HG03460 (cell line): ENCODE data around the gene ATP2B1.
A peak's percentile ranks its signal among the peaks of the same experiment; 100 is the strongest.

Experiments used
- ATAC-seq: cut with Tn5 transposase; IDR thresholded peaks from one replicate; pipeline ENCODE4 v1.9.1; 2021; ENCODE audit not compliant: unreplicated experiment

Gene ATP2B1

GRCh38 chr12:89603678-89604077 is 105.0 kb downstream of the ATP2B1 start:
- ATAC-seq = no peak

DNA sequence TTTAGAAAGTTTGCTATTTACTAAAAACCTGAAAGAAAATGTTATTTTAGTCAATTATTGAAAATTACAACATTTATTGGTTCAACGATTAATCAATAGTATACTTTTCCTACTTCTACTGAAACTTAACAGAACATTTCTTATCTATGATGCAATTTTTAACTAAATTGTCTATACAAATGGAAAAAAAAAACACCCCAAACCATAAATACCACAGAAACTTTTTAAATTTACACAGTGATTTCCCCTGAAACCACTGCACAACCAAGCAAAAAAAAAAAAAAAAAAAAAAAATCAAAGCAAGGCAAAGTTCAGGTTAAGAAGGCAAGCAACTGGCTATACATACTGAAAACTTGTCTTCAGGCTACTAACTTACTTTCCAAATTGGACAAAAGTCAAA is 110.9 kb downstream of the ATP2B1 start:
- peak; percentile 63 for ATAC-seq

- ATAC-seq = no peak
These were observed 111.4 kb downstream of the ATP2B1 start for GRCh38 chr12:89597210-89597609.

GRCh38 chr12:89593873-89594272 is 114.8 kb downstream of the ATP2B1 start:
- no peak for ATAC-seq

GRCh38 chr12:89593233-89593632 is 115.4 kb downstream of the ATP2B1 start:
- ATAC-seq = no peak

DNA sequence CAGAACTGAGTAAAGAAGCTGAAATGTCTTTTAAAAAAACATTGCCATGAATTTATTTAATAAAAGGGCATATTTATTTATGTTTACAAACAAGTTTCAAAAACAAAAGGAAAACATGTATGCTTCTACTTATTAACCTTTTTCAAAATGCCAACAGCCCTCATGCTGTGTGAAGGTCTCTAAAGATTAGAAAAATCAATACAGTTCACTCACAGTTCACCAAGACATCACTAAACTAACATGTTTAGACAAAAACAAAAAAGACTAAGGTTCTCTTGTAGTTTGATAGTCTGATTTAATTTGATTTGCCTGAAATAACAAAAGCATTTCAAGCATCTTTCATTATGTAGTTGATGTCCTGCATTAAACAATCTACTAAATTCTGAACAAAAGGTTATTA is 118.9 kb downstream of the ATP2B1 start:
- no peak for ATAC-seq

- ATAC-seq = no peak
These were observed 130.1 kb downstream of the ATP2B1 start for GRCh38 chr12:89578499-89578898.

GRCh38 chr12:89576572-89577220 is 131.9 kb downstream of the ATP2B1 start:
- ATAC-seq = no peak

- ATAC-seq = no peak
These were observed 133.3 kb downstream of the ATP2B1 start for GRCh38 chr12:89575374-89575773.

GRCh38 chr12:89574736-89575208 is 133.9 kb downstream of the ATP2B1 start:
- ATAC-seq = no peak

- no peak for ATAC-seq
These were observed 135.4 kb downstream of the ATP2B1 start for GRCh38 chr12:89573051-89573810.

- ATAC-seq = no peak
These were observed 137.0 kb downstream of the ATP2B1 start for GRCh38 chr12:89571491-89572195.

DNA sequence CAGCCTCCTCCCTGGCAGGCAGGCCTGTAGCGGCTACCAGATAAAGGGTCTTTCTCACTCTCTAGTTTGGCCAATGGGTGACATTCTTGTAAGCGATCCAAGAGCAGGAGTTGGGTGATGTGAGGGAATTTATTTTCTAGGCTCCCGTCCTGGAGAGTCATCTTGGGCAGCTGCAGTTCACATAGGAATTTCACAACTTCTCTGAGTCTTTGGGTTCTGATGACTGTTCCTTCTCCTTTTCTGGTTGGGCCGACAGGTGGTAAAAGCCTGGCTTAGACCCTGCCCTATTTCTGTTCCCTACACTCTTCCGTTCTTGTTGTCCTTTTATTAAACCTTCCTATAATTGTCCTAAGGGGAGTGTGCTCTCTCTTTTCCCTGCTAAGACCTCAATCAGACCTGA is 140.2 kb downstream of the ATP2B1 start:
- ATAC-seq = no peak

DNA sequence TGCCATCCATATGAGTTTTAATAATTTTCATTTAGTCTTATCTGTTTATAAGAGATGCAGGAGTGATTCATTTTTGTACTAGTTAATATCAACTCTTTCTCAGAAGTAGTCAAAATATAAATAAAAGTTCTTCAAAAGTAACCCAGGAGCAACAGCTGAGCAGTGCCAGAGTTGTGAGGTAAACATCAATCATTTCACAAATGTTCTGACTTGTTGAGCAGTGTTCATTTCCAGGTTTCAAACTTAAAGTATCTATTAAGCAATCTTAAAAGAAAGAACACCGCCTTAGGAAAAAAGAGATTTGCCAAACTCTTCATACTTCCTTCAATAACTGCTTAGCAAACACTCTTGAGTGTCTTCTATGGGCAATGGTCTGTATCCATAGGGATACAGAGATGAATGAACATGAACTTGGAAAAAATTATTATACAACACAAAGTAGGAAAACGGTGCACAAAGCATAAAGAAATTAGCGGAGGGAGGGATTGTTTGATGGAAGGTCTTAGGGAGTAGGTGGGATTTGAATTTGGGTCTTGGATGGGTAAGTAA is 140.9 kb downstream of the ATP2B1 start:
- no peak for ATAC-seq

DNA sequence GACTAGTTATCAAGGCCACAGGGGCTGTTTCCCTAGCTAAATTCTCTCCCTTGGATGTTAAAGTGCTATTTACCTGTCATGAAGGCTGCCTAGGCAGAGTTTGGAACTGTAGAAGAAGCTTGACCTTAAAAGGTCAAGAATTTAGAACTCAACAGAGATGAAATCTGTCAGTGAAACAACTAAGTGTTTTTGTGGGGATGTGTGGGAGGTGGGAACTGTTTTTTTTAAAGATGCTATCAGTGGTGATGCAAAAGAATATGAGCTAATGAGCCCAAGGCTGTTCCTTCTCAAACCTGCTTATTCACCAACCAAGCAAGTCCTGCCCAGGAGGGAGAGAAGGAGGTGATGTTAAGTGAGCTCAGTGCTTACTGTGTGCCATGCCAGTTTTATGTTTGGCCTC is 142.0 kb downstream of the ATP2B1 start:
- no peak for ATAC-seq

- no peak for ATAC-seq
These were observed 143.6 kb downstream of the ATP2B1 start for GRCh38 chr12:89565002-89565401.

DNA sequence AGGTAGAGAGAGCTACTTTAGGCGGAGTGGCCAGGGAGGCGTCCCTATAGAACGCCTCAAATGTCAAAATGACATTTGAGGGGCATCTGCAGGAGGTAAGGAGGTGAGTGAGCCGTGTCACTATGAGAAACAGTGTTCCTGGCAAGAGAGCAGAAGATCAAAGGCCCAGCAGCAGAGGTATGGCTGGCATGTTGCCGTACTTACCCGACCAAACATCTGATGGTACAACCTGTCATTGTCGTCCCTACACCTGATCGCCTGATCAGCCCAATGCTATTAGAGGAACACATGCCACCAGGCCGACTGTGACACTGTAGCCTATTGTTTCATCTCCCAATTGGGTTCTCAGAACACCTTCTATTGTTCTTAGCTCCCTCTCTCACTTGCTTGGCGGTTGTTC is 148.9 kb downstream of the ATP2B1 start:
- ATAC-seq = no peak

DNA sequence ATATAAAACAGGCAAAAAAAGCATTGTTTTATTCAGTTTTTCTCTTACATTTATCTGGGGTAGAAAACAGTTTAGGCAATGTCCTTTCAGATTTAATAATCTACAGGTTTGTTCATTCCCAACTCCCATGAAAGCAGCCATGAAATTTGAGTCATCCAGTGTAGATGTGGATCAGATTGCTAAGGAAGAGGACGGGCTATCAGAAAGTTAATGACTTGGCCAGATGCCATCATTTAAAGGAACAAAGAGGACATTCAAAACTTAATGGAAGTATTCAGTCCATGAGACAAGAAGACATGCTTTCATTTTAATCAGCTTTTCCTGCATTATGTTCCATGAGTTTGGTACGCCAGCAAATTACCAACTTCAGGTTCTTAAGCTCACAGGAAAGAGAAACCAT is 151.7 kb downstream of the ATP2B1 start:
- no peak for ATAC-seq

GRCh38 chr12:89552376-89552775 is 156.3 kb downstream of the ATP2B1 start:
- no peak for ATAC-seq

DNA sequence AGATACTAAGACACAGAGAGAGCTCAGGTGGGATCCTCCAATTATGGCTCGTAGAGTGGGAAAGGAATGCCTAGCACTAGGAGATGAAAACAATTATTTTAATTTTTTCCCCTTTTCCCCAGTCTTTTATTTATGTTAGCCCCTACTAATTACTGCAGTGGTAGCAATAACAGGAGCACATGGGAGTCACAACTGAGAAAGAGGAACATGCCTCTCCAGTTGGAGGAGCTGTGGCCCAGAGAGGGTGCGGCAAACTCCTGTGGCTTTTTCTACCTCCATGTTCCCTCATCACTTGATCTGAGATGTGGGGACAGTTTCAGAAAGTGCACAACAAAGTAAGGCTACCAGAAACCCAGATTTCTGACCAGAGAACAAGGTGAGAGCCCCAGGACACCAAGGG is 156.9 kb downstream of the ATP2B1 start:
- ATAC-seq = no peak

GRCh38 chr12:89547101-89547500 is 161.5 kb downstream of the ATP2B1 start:
- no peak for ATAC-seq

DNA sequence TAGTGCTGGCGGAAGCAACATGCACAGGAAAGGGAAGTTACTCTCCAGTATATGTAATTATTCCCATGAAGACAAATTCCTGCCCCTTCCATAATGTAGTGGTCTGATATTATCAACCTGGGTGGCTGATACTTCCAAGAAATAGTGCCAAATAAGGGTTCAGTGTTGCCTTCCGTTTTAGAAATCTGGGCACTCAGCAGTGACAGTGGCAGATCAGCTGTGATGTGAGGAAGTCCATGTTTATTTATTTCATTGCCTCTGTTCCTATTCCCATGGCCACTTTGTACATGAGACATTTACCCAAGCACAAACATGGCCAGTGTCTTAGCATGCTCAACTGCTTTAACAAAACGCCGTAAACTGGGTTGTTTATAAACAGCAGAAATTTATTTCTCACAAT is 162.5 kb downstream of the ATP2B1 start:
- ATAC-seq = no peak
